IPS-18c (cell line): ENCODE data around the gene MED13L.

Source experiments
- H3K4me3 ChIP-seq: 2 replicates; pipeline ENCODE4 v1.7.0; 2013; ENCODE audit warnings: low read depth, mild to moderate bottlenecking, low read length, moderate library complexity; ENCODE audit not compliant: insufficient read depth
- H3K9me3 ChIP-seq: one replicate; pipeline ENCODE4 v1.6.1; 2013; ENCODE audit warnings: mild to moderate bottlenecking, low read length, moderate library complexity; ENCODE audit not compliant: control insufficient read depth, insufficient read depth

The MED13L gene

GRCh38 chr12:115910057-115910456, 367.4 kb downstream of the MED13L start:
- H3K4me3 ChIP-seq, result no peak overlapping the region
- no peaks in the 10 kb centered on the region for H3K9me3 ChIP-seq
